H1 (cell line): ENCODE measurements around the gene ZNF646. TPM values are rescaled to one million over a fixed set of nuclear protein-coding genes. Genes with fewer than 3 reads are reported as not detected.

Experiments used
- CTCF ChIA-PET: fragments of 300-600 bp; sonication (Branson Sonifier 250); formaldehyde crosslinking; loops from one replicate; lab custom pipeline; 2021; ENCODE audit not compliant: partially characterized antibody; lab: Charles Lee
- POLR2A ChIA-PET: fragments of 300-600 bp; sonication (Branson Sonifier 250); formaldehyde crosslinking; loops from one replicate; lab custom pipeline; 2021; ENCODE audit warnings: inconsistent platforms; ENCODE audit not compliant: partially characterized antibody; lab: Charles Lee
- DNase-seq, 2 experiments: peaks; one replicate each; pipeline versions ENCODE4 v3.0.0 to v3.0.0-alpha.2; 2010 to 2022; ENCODE audit warnings: low spot score in 2 of 2, low read depth in 1 of 2, mixed read lengths in 1 of 2
- FAIRE-seq: peaks from 2 replicates; lab custom pipeline; 2011; peaks lifted over from hg19 to GRCh38; lab: Jason Lieb, UNC
- H2AFZ ChIP-seq: 2 replicates; pipeline ENCODE4 v1.8.1; 2012; ENCODE audit warnings: low read length, inconsistent platforms
- H2AK5ac ChIP-seq: 2 replicates; pipeline ENCODE4 v1.6.1; 2013; ENCODE audit warnings: low read depth, low read length
- H2BK120ac ChIP-seq: replicated peaks from 2 replicates; pipeline ENCODE3; 2013; ENCODE audit warnings: low read depth, low read length, inconsistent platforms
- H2BK12ac ChIP-seq: 2 replicates; pipeline ENCODE4 v1.6.1; 2013; ENCODE audit warnings: low read depth, low read length
- H2BK15ac ChIP-seq: 2 replicates; pipeline ENCODE4 v1.6.1; 2013; ENCODE audit warnings: low read length
- H2BK20ac ChIP-seq: 2 replicates; pipeline ENCODE4 v1.6.1; 2013; ENCODE audit warnings: low read length
- H2BK5ac ChIP-seq: 2 replicates; pipeline ENCODE4 v1.6.1; 2013; ENCODE audit warnings: low read depth, low read length
- H3K14ac ChIP-seq: 2 replicates; pipeline ENCODE4 v1.6.1; 2013; ENCODE audit warnings: inconsistent platforms; ENCODE audit not compliant: insufficient read length
- H3K18ac ChIP-seq: 2 replicates; pipeline ENCODE4 v1.6.1; 2013; ENCODE audit warnings: low read length; ENCODE audit errors: extremely low read depth
- H3K23ac ChIP-seq: 2 replicates; pipeline ENCODE4 v1.6.1; 2013; ENCODE audit warnings: inconsistent platforms; ENCODE audit not compliant: insufficient read length
- H3K23me2 ChIP-seq: 2 replicates; pipeline ENCODE4 v1.6.1; 2013; ENCODE audit warnings: low read depth, low read length
- H3K27ac ChIP-seq: 2 replicates; pipeline ENCODE4 v1.6.1; 2011; ENCODE audit warnings: low read depth, low read length, inconsistent platforms
- H3K27me3 ChIP-seq, 4 experiments: replicated peaks in 1 of 4; 1 replicate in 1 of 4; 2 replicates in 3 of 4; pipeline versions ENCODE4 v1.6.1 to v1.8.1; 2011 to 2013; ENCODE audit warnings: low read length in 3 of 4, mild to moderate bottlenecking in 3 of 4, inconsistent platforms in 2 of 4, mixed read lengths in 2 of 4, moderate library complexity in 1 of 4; ENCODE audit not compliant: control insufficient read depth in 3 of 4, insufficient read depth in 3 of 4; ENCODE audit errors: extremely low read depth in 1 of 4
- H3K36me3 ChIP-seq, 4 experiments: 2 replicates each; pipeline versions ENCODE4 v1.6.1 to v1.8.1; 2011 to 2013; ENCODE audit warnings: mild to moderate bottlenecking in 4 of 4, low read length in 3 of 4, moderate library complexity in 2 of 4, control low read depth in 1 of 4, inconsistent platforms in 1 of 4; ENCODE audit not compliant: insufficient read depth in 4 of 4, control insufficient read depth in 2 of 4
- H3K4ac ChIP-seq: replicated peaks from 2 replicates; pipeline ENCODE3; 2013; ENCODE audit warnings: low read length, low read depth, mixed read lengths, inconsistent platforms; ENCODE audit not compliant: insufficient read length
- H3K4me1 ChIP-seq, 4 experiments: replicated peaks in 1 of 4; 1 replicate in 1 of 4; 2 replicates in 3 of 4; pipeline versions ENCODE4 v1.6.1 to v1.8.1; 2011 to 2013; ENCODE audit warnings: low read length in 3 of 4, inconsistent platforms in 2 of 4, mixed read lengths in 1 of 4; ENCODE audit not compliant: insufficient read depth in 4 of 4, control insufficient read depth in 3 of 4
- H3K4me2 ChIP-seq, 2 experiments: 2 replicates each; pipeline versions ENCODE4 v1.6.1 to v1.8.1; 2011 to 2013; ENCODE audit warnings: low read depth in 2 of 2, low read length in 2 of 2, control low read depth in 1 of 2, inconsistent platforms in 1 of 2, mild to moderate bottlenecking in 1 of 2; ENCODE audit not compliant: insufficient read depth in 1 of 2
- H3K4me3 ChIP-seq, 4 experiments: fragments of 200-600, 300-600 bp in 1 of 4; sonication (generic), shearing (Covaris generic), sonication (Bioruptor Twin) in 1 of 4; 2 replicates each; pipeline versions ENCODE4 v1.5.1 to v1.8.1; 2011 to 2016; ENCODE audit warnings: low read length in 4 of 4, low read depth in 3 of 4, control low read depth in 2 of 4, inconsistent platforms in 2 of 4, mild to moderate bottlenecking in 2 of 4, mixed read lengths in 1 of 4, moderate library complexity in 1 of 4; ENCODE audit not compliant: insufficient read depth in 2 of 4; ENCODE audit errors: extremely low read depth in 1 of 4
- H3K56ac ChIP-seq: replicated peaks from 2 replicates; pipeline ENCODE3; 2013; ENCODE audit warnings: low read depth, mild to moderate bottlenecking, mixed read lengths, low read length, inconsistent platforms; ENCODE audit not compliant: insufficient read length
- H3K79me1 ChIP-seq: 2 replicates; pipeline ENCODE4 v1.6.1; 2013; ENCODE audit warnings: low read depth, low read length, control low read depth
- H3K79me2 ChIP-seq, 2 experiments: 2 replicates each; pipeline versions ENCODE4 v1.6.1 to v1.8.1; 2012 to 2013; ENCODE audit warnings: low read length in 2 of 2, mild to moderate bottlenecking in 2 of 2, inconsistent platforms in 1 of 2; ENCODE audit not compliant: insufficient read depth in 2 of 2, control insufficient read depth in 1 of 2
- H3K9ac ChIP-seq, 4 experiments: replicated peaks in 1 of 4; 1 replicate in 1 of 4; 2 replicates in 3 of 4; pipeline versions ENCODE4 v1.6.1 to v1.8.1; 2011 to 2013; ENCODE audit warnings: low read depth in 3 of 4, low read length in 3 of 4, control low read depth in 2 of 4, mild to moderate bottlenecking in 2 of 4, moderate library complexity in 2 of 4, inconsistent platforms in 1 of 4; ENCODE audit errors: extremely low read depth in 1 of 4
- H3K9me3 ChIP-seq, 2 experiments: 2 replicates each; pipeline versions ENCODE4 v1.6.1 to v1.8.1; 2012 to 2013; ENCODE audit warnings: mild to moderate bottlenecking in 2 of 2, moderate library complexity in 2 of 2, control low read depth in 1 of 2, inconsistent platforms in 1 of 2, low read depth in 1 of 2, low read length in 1 of 2, mixed read lengths in 1 of 2; ENCODE audit not compliant: insufficient read depth in 2 of 2
- H4K20me1 ChIP-seq, 2 experiments: replicated peaks in 1 of 2; 2 replicates each; pipeline versions ENCODE3 to v1.8.1; 2011 to 2013; ENCODE audit warnings: inconsistent platforms in 2 of 2, low read length in 2 of 2, mild to moderate bottlenecking in 1 of 2; ENCODE audit not compliant: insufficient read depth in 2 of 2, control insufficient read depth in 1 of 2
- H4K5ac ChIP-seq: 2 replicates; pipeline ENCODE4 v1.6.1; 2013; ENCODE audit warnings: low read length, low read depth, mixed read lengths, inconsistent platforms; ENCODE audit not compliant: insufficient read length
- H4K8ac ChIP-seq: 2 replicates; pipeline ENCODE4 v1.8.0; 2013; ENCODE audit warnings: mild to moderate bottlenecking, moderate library complexity, low read length, inconsistent platforms; ENCODE audit not compliant: insufficient read depth; ENCODE audit errors: extremely low read depth
- H4K91ac ChIP-seq: replicated peaks from 2 replicates; pipeline ENCODE3; 2013; ENCODE audit warnings: low read length, mixed read lengths, inconsistent platforms; ENCODE audit not compliant: insufficient read length
- ASH2L ChIP-seq: fragments of 200-600, 300-600 bp; sonication (generic); IDR thresholded peaks from one replicate; pipeline ENCODE4 v1.7.1; 2017; ENCODE audit warnings: low read length
- BCL11A ChIP-seq, 2 experiments: IDR thresholded peaks; one replicate each; pipeline ENCODE4 v1.6.1; 2011; ENCODE audit warnings: low read depth in 2 of 2, low read length in 2 of 2, mild to moderate bottlenecking in 2 of 2
- CBX8 ChIP-seq: fragments of 300-800, 300-1000 bp; sonication (generic); IDR thresholded peaks from 2 replicates; pipeline ENCODE4 v1.7.1; 2016; ENCODE audit warnings: low read depth, low read length, borderline replicate concordance
- FOSL1 ChIP-seq: IDR thresholded peaks from 2 replicates; pipeline ENCODE4 v1.6.1; 2011; ENCODE audit warnings: mild to moderate bottlenecking, low read depth, low read length, moderate library complexity; ENCODE audit not compliant: insufficient read depth
- JUND ChIP-seq: IDR thresholded peaks from 2 replicates; pipeline ENCODE4 v1.6.1; 2011; ENCODE audit warnings: mild to moderate bottlenecking, improper control_type of control experiment, low read length
- POLR2A ChIP-seq, 2 experiments: IDR thresholded peaks; 1 replicate in 1 of 2; 2 replicates in 1 of 2; pipeline ENCODE4 v1.6.1; 2011; ENCODE audit warnings: low read depth in 2 of 2, low read length in 2 of 2, mild to moderate bottlenecking in 2 of 2; ENCODE audit errors: control extremely low read depth in 1 of 2
- POLR2AphosphoS5 ChIP-seq: IDR thresholded peaks from 2 replicates; pipeline ENCODE4 v1.6.1; 2011; ENCODE audit warnings: low read depth, low read length
- POU5F1 ChIP-seq: IDR thresholded peaks from 2 replicates; pipeline ENCODE4 v1.6.1; 2011; ENCODE audit warnings: low read depth, mild to moderate bottlenecking, low read length, moderate library complexity
- SAP30 ChIP-seq: fragments of 300-600 bp; sonication (generic); IDR thresholded peaks from 2 replicates; pipeline ENCODE4 v1.7.1; 2012; ENCODE audit warnings: low read length, moderate library complexity, mild to moderate bottlenecking, inconsistent platforms; ENCODE audit not compliant: insufficient read depth, insufficient replicate concordance
- SP2 ChIP-seq: IDR thresholded peaks from 2 replicates; pipeline ENCODE4 v1.6.1; 2012; ENCODE audit warnings: mild to moderate bottlenecking, low read length, inconsistent platforms
- SRF ChIP-seq: IDR thresholded peaks from 2 replicates; pipeline ENCODE4 v1.6.1; 2011; ENCODE audit warnings: mild to moderate bottlenecking, low read depth, low read length, moderate library complexity
- TAF7 ChIP-seq: optimal IDR thresholded peaks from 2 replicates; pipeline ENCODE3; 2011; ENCODE audit warnings: low read depth, mild to moderate bottlenecking, inconsistent platforms, low read length, moderate library complexity, borderline replicate concordance
- TBP ChIP-seq: IDR thresholded peaks from 2 replicates; pipeline ENCODE4 v1.6.1; 2011; ENCODE audit warnings: low read depth, low read length, improper control_type of control experiment
- WGBS, 2 experiments: shearing (Covaris generic) in 1 of 2; methylation state at CpG; one replicate each; pipeline versions ENCODE4 v1.1.6 to v1.1.7; 2013 to 2015; ENCODE audit warnings: low lambda C conversion rate in 2 of 2, mixed read lengths in 2 of 2, inconsistent platforms in 1 of 2, low coverage in 1 of 2, missing lambda C conversion rate in 1 of 2; ENCODE audit not compliant: insufficient replicate concordance in 2 of 2, insufficient coverage in 1 of 2, insufficient read length in 1 of 2; ENCODE audit errors: extremely low coverage in 1 of 2, missing lambda C conversion rate in 1 of 2; 5-methylcytosine and 5-hydroxymethylcytosine counted together
- polyA plus RNA-seq, 7 experiments: library from polyadenylated mRNA; depleted of rRNA in 3 of 7; stranded (reverse) in 5 of 7; unstranded in 2 of 7; fragments of >200 nt in 5 of 7; fragments of 200-250 nt in 2 of 7; gene quantifications; 1 replicate in 5 of 7; 2 replicates in 1 of 7; 4 replicates in 1 of 7; pipeline versions ENCODE4 v1.2.1 to v1.2.3, GENCODE V29; 2011 to 2013; ENCODE audit warnings: missing spikeins in 2 of 7, mixed read lengths in 2 of 7
- total RNA-seq: library from RNA; stranded (reverse); fragmentation: NEBNext Ultra II Directional; extraction: Animal tissue kit (Norgen Biotek cat#: 25700); gene quantifications from 2 replicates; pipeline ENCODE4 v1.2.1, GENCODE V29; 2021
- TF ChIP-seq, protein P1 (sequence below): IDR thresholded peaks from 2 replicates; pipeline ENCODE4 v1.6.1; 2011; ENCODE audit warnings: low read depth, mild to moderate bottlenecking, low read length; ENCODE audit not compliant: insufficient read depth

The ZNF646 gene
- total and polyA plus RNA-seq, 2 of the 8 experiments (the other 6 are each of a cell fraction or from before 2014, with no cell fraction given): 6.5 to 25.0 TPM

- no peak overlapping the region for H3K14ac ChIP-seq
- no peak for DNase-seq
- no peak overlapping the region for H4K8ac ChIP-seq
- H3K9me3 ChIP-seq: no peaks in the 10 kb centered on the region
- peaks cover 7% of the 10 kb centered on the region; the same call in 1 of the 2 replicates for H3K23me2 ChIP-seq
- H3K4me2 ChIP-seq: peak overlapping the region; percentile 88 to 96
- H2BK20ac ChIP-seq: no peak overlapping the region
- H2AFZ ChIP-seq: no peak overlapping the region
- no peak overlapping the region for H2BK15ac ChIP-seq
- peak overlapping the region; percentile 89 to 98 (median 90) for H3K4me3 ChIP-seq
- H3K4ac ChIP-seq: peak overlapping the region; percentile 39
- WGBS, 2 experiments: 4% methylated on average over 7 of the region's 7 CpGs; no CpG with 5 or more reads in 1 of the 2 experiments
- H3K36me3 ChIP-seq: peaks cover 5 to 31% (median 23%) of the 10 kb centered on the region in 4 experiments; a peak in 7 of 8 replicates
- H2AK5ac ChIP-seq: no peak overlapping the region
- POLR2A ChIA-PET: interaction anchor here (0.9 to 4.9 kb wide), 19 partner anchors 10 to 119 kb away, joined by 3 to 34 read pairs (median 4); partner anchors contain the start of genes FUS, HSD3B7, KAT8 and PRSS8
- H4K5ac ChIP-seq: no peak overlapping the region
- H4K20me1 ChIP-seq: peaks cover 2 to 25% of the 10 kb centered on the region in 2 experiments
- peaks cover 0 to 1% (median 0%) of the 10 kb centered on the region in 4 experiments; a peak in 2 of 7 replicates for H3K4me1 ChIP-seq
- peak overlapping the region; percentile 82 for H3K27ac ChIP-seq
- no peak overlapping the region for H2BK120ac ChIP-seq
- peaks cover 7% of the 10 kb centered on the region; the same call in 1 of the 2 replicates for H3K79me1 ChIP-seq
- no peak overlapping the region for H3K56ac ChIP-seq
- H3K23ac ChIP-seq: no peak overlapping the region
- H3K9ac ChIP-seq: peak overlapping the region; percentile 12 to 92 (median 82)
- FAIRE-seq: no peak
- H2BK5ac ChIP-seq: no peak overlapping the region
- no peak overlapping the region for H4K91ac ChIP-seq
- no peak overlapping the region for H2BK12ac ChIP-seq
- no peak overlapping the region for H3K18ac ChIP-seq
- H3K79me2 ChIP-seq: peaks cover 13 to 58% of the 10 kb centered on the region in 2 experiments
- CTCF ChIA-PET: interaction anchor here (1.4 to 2.6 kb wide), 3 partner anchors 21 to 90 kb away, joined by 3 to 17 read pairs (median 7); partner anchors contain the start of gene HSD3B7
- H3K27me3 ChIP-seq: no peaks in the 10 kb centered on the region
- TF ChIP-seq, protein P1, sequence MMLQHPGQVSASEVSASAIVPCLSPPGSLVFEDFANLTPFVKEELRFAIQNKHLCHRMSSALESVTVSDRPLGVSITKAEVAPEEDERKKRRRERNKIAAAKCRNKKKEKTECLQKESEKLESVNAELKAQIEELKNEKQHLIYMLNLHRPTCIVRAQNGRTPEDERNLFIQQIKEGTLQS: no peak
- no peak for TF ChIP-seq FOSL1
- peak; percentile 21; the same call in 1 of the 2 replicates for TF ChIP-seq POLR2AphosphoS5
- TF ChIP-seq SP2: no peak
- TF ChIP-seq TAF7: no peak
- TF ChIP-seq CBX8: no peak
- no peak for TF ChIP-seq TBP
- no peak for TF ChIP-seq POU5F1
- peak; percentile 44 for TF ChIP-seq SAP30
- no peak for TF ChIP-seq JUND
- no peak for TF ChIP-seq POLR2A (IDR thresholded peaks at IDR 0.05; ENCODE audit: control extremely low read depth in 1 of 2, low read depth in 2 of 2, low read length in 2 of 2)
- no peak for TF ChIP-seq BCL11A (IDR thresholded peaks at IDR 0.05; ENCODE audit: low read depth in 2 of 2, low read length in 2 of 2)
- no peak for TF ChIP-seq ASH2L
- TF ChIP-seq SRF: no peak
Measured at GRCh38 chr16:31074814-31075183, 577 bp downstream of the ZNF646 start.
